GM19468 (cell line): ENCODE results near the gene MVB12B.

Source experiments
- ATAC-seq: cut with Tn5 transposase; IDR thresholded peaks from one replicate; pipeline ENCODE4 v1.9.1; 2021; ENCODE audit warnings: mild to moderate bottlenecking, moderate library complexity, moderate number of reproducible peaks; ENCODE audit not compliant: unreplicated experiment; ENCODE audit errors: extremely low read depth

Gene MVB12B

GRCh38 chr9:126399251-126399650 is 72.6 kb downstream of the MVB12B start:
- no peak for ATAC-seq

- no peak for ATAC-seq
These were observed 73.2 kb downstream of the MVB12B start for GRCh38 chr9:126399789-126400188.

GRCh38 chr9:126400571-126400970 is 73.9 kb downstream of the MVB12B start:
- ATAC-seq, result no peak

- no peak for ATAC-seq
These were observed 74.5 kb downstream of the MVB12B start for GRCh38 chr9:126401107-126401506.

GRCh38 chr9:126401581-126401980 is 75.0 kb downstream of the MVB12B start:
- ATAC-seq, result no peak

GRCh38 chr9:126403397-126403796 is 76.8 kb downstream of the MVB12B start:
- ATAC-seq, result no peak

- no peak for ATAC-seq
These were observed 77.8 kb downstream of the MVB12B start for GRCh38 chr9:126404459-126404858.

- no peak for ATAC-seq
These were observed 79.5 kb downstream of the MVB12B start for GRCh38 chr9:126406075-126406667.

GRCh38 chr9:126407114-126407870 is 80.7 kb downstream of the MVB12B start:
- no peak for ATAC-seq

GRCh38 chr9:126408004-126408403 is 81.4 kb downstream of the MVB12B start:
- ATAC-seq, result no peak

- ATAC-seq, result no peak
These were observed 83.6 kb downstream of the MVB12B start for GRCh38 chr9:126410229-126410628.

GRCh38 chr9:126411225-126411947 is 84.8 kb downstream of the MVB12B start:
- no peak for ATAC-seq

GRCh38 chr9:126411948-126412284 is 85.3 kb downstream of the MVB12B start:
- ATAC-seq, result no peak

GRCh38 chr9:126412905-126413304 is 86.3 kb downstream of the MVB12B start:
- ATAC-seq, result no peak

GRCh38 chr9:126413391-126414068 is 86.9 kb downstream of the MVB12B start:
- no peak for ATAC-seq

GRCh38 chr9:126415741-126416370 is 89.2 kb downstream of the MVB12B start:
- ATAC-seq, result no peak

- no peak for ATAC-seq
These were observed 90.4 kb downstream of the MVB12B start for GRCh38 chr9:126417043-126417442.

- ATAC-seq, result no peak
These were observed 91.1 kb downstream of the MVB12B start for GRCh38 chr9:126417684-126418083.

- ATAC-seq, result no peak
These were observed 92.0 kb downstream of the MVB12B start for GRCh38 chr9:126418608-126419007.

- ATAC-seq, result no peak
These were observed 92.8 kb downstream of the MVB12B start for GRCh38 chr9:126419475-126419874.
